NCI-H1105 (cell line): ENCODE results near the gene TMCO4.
A peak's percentile ranks its signal among the peaks of the same experiment; 100 is the strongest.
"Not testable (repeated sequence)": the region's sequence is repeated elsewhere in the genome, so short reads cannot be mapped to it uniquely, and the experiment has no call there.

Experiments used
- DNase-seq: peaks from one replicate; lab custom pipeline; 2025; lab: John Stamatoyannopoulos, UW

The TMCO4 gene

DNA sequence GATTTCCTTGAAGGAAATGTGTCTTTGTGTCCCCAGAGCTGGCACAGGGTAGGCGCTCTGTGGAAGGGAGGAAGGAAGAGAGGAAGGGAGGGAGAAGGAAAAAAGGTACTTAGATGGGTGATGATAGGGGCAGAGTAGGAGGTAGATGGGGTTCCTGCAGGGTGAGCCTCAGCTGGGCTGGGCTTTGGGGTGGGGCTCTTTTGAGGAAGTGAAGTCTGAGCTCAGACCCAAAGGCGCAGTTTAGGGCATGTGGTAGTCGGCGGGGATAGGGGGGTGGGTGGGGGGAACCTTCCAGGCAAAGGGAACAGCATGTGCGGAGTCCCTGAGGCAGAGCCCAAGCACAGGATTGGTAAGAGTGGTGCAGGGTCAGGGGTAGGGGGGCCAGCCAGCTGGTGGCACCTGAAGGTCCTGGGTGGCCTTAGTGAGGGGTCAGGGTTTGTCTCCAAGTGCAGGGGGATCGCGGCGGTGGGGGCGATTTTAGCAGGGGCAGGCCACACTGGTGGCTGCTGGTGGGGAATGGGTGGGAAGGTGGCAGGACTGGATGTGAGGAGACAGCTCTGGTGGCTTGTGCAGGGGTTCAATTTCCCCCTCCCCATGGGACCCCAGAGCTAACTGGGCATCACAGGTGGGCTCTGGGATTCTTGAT, 143.5 kb downstream of the TMCO4 start:
- no peak for DNase-seq

DNA sequence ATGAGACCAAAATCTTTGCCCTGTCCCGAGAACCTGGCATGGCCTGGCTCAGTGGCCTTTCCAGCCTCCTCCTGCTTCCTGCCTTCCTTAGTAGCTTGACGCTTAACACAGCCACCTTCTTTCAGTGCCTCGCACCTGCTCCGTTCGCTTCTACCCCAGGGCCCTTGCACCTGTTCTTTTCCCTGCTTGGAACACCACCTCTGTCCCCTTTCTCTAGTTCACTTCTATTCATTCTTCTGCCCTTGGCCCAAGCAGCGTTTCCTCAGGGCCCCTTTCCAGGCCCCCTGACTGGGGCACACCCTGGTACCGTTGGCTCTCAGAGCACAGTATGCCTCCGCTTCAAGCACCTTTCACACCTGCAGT, 144.0 kb downstream of the TMCO4 start:
- DNase-seq, result no peak

DNA sequence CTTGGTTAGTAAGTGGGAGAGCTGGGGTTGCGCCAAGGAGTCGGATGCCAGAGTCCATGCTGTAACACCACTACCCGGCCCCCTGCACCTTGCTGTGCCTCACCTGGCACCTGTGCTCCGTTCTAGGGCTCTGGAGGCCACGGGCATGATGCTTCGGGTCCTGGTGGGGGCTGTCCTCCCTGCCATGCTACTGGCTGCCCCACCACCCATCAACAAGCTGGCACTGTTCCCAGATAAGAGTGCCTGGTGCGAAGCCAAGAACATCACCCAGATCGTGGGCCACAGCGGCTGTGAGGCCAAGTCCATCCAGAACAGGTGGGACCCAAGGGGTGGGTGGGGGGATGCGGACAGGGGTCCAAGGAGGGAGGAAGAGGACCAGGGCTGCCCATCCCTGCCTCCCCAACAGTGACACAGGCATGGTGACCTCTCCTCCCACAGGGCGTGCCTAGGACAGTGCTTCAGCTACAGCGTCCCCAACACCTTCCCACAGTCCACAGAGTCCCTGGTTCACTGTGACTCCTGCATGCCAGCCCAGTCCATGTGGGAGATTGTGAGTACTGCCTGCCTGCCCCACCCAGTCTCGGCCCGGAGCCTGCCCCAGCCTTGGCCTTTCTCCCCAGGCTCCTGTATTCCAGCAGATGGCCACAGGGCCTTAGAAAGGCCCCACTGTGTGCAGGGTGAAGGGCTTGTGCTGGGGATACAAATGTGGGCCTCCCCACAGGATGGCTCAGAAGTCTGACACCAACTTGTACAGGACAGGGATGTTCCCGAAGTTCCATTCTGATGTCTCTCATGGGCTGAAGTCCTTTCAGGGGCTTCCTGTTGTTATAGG, 144.6 kb downstream of the TMCO4 start:
- peak; percentile 87 for DNase-seq

DNA sequence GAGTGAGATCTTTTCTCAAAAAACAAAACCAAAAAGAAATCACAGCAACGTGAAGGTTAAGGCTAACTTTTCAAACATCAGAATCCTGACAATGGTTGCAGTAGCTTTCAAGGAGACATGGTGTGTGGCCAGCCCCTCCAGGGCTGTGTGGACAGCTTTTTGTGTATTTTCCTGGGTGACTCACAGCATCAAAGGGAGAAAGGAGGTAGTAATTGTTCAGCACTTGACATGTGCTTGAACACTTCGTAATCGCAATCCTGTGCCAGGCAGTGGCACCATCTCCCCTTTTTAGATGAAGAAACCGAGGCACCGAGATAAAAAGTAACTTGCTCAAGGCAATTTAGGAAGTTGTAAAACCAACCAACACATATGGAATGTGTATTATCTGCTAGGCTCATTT, 145.3 kb downstream of the TMCO4 start:
- DNase-seq, result peak; percentile 13

DNA sequence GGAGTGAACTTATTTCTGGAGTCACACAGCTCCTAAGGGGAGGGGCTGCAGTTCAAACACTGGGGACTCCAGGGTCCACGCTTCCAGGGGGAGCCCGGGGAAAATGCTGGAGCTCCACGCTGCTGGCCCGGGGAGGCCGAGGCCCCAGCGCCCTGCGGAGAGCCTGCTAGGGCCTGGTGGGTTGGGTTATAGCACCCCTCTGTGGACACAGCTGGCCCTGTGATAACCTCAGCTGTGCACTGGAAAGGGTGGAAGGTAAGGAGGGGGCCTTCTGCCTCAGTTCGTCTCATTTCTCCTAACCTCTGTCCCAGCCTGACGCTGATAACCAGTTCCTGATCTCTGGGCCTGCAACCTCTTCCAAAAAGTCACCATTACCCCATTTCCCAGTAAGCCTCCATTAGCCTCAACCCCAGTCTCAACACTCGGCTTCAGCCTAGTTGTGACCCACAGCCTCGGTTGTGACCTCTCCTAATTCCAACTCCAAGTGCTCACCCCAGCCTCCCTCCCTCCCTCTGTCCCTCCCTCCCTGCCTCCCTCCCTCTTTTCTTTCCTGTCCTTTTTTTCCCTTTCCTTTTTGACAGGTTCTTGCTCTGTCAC, 148.5 kb downstream of the TMCO4 start:
- DNase-seq, result peak; percentile 6

DNA sequence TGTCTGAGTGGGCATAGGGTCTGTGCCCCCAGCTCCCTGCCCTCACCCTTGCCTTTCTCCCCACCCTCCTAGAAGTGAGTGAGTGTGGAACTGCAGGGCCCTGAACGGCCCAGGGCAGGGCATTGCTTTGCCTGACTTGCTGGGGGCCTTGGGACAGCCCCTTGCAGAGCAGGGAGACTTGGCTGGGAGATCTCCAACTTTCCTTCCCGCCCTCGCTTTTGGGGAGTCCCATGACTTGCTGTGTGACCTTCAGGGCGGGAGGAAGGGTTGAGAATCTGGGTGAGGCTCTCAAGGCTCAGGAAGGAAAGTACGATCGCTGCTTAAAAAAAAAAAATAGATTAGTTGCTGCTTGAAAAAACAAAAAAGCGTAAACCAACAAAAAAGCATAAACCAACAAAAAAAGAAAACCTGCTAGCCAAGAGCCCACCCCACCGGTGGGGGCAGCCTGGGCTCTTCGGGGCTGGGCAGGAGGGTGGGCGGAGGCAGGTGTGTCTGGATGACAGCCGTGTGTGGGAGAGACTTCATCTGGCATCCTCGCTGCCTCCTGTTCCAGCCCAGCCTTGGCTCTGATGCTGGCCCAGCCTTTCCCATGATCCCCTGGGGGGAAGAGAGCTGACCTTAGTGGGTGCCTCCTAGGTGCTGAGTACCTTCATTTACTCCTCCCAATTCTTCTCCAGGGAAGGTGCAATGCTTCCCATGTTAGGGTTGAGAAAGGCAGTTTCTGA, 149.1 kb downstream of the TMCO4 start:
- no peak for DNase-seq

DNA sequence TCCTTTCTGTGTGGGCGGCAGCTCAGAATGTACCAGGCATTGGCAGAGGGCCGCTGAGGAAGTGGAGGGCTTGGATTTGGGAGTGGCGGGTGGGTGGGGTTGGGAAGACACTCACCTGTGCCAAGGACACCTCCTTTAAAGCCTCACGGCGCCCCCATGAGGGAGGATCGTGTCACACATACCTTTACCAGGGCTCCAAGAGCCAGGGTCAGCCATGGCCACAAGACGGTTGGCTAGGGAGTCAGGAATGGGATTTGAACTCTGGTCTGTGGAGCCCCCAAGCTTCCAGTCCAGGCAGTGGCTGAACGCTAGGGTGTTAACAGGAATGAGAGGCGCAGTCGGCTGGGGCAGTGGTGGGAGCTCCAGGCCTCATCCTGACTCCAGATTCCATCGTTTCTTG, 151.0 kb downstream of the TMCO4 start:
- DNase-seq, result no peak

DNA sequence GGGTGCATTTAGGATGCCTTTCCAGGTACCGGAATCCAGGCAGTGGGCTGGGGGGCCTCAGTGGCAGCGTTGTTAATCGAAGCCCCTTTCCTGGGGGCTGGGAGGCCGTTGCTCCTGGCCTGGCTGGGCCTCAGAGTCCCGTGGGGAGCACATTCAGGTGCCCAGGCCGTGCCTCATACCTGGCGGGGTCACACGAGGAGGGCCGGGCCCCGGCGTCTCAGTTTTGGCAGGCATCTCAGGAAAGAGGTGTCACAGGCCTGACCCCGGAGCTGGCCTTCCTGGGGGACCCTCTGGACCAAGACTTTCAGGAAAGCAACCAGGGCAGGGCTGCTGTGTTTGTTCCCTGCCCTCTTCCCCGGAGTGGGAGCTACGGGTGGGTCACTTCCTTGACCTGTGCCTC, 151.5 kb downstream of the TMCO4 start:
- no peak for DNase-seq

DNA sequence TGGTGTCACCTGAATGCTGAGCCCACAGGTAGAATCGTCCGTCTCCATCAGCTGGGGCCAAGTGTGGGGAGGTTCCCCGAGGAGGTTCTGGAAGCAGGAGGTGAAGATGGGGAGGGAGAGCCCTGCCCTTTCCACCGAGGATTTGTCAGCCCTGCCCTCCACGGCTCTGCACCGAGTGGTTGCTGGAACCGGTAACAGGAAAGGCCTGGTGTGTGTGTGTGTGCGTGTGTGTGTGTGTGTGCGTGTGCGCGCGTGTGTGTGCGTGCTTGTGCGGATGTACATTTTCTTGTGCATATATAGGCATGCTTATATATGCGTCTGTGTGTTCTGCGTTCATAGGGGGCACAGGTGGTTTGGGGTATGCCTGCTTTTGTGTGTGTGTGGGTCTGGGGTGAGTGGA, 152.1 kb downstream of the TMCO4 start:
- DNase-seq, result no peak

DNA sequence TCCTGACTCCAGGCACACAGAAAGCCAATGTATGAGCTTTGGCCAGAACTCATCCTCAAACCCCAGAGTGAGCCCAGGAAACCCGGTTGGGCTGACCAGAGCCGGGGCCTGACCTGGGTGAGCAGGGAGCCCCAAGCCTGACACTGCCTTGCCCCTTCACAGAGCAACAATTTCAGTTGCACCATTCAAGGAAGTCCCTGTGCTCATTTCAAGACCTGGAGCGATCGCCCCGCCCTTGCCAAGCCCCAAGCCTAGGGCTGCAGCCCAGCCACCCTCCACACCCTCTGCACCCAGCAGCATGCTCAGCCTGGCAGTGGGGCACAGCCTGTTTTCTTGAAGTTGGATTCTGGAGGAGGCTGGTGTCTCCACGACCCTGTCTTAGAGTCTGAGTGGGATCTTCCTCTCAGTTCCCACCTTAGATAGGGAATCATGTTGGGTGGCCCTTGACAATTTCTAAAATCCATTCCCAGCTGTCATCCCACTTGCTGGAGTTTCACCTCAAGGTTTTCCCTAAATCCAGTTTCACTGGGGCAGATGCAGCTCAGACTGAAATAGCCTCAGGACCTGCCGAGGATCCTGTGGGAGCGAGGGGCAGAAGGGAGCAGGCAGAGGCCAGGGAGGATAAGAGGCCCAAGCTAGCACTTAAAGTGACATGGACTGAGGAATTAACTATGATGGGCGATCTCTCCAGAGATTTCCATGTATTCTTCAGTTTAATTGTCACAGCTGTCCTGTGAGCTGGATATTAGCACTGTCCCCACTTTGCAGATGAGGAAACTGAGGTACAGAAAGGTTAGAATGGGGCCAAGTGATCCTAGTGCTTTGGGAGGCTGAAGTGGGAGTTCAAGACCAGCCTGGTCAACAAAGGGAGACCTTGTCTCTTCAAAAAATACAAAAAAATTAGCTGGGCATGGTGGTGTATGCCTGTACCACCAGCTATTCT, 153.1 kb downstream of the TMCO4 start:
- no peak for DNase-seq

DNA sequence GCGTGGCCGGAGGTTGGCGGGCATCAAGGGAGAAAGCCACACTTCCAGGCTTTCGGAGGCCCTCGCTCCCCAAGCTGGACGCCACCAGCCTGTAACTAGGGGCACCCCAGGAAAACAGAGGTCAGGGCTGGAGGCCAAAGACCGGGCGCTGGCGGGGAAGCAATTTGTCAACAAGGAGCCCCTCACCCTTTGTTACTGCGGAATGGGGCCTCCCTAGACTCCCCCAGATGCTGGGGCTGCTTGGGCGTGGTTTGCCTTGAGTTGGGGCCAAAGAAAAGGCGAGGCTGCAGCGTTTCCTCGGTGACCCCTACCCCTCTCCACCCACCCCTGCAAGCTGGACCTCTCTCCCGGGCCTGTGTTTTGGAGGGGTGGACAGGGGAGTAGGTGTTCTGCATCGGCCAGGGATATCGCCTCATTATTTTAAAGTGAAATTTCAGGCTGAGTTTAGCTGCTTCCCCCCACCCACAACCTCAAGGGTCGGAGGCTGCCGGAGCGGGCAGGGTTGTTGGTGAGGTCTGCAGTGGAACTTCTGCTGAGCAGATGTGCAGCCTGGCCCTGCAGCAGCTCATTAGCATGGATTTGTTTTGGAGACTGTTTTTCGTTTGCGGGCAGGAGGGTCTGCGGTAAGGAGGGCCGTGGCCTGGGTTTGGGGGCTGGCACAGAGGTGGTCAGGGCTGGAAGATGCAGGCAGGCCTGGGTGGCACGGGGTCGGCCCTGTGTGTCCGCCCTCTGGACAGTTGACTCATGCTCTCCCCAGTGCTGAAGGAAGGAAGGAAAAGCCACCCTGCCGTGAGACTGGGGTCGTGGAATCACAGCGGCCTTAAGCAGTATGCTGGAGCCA, 154.1 kb downstream of the TMCO4 start:
- DNase-seq, result no peak

DNA sequence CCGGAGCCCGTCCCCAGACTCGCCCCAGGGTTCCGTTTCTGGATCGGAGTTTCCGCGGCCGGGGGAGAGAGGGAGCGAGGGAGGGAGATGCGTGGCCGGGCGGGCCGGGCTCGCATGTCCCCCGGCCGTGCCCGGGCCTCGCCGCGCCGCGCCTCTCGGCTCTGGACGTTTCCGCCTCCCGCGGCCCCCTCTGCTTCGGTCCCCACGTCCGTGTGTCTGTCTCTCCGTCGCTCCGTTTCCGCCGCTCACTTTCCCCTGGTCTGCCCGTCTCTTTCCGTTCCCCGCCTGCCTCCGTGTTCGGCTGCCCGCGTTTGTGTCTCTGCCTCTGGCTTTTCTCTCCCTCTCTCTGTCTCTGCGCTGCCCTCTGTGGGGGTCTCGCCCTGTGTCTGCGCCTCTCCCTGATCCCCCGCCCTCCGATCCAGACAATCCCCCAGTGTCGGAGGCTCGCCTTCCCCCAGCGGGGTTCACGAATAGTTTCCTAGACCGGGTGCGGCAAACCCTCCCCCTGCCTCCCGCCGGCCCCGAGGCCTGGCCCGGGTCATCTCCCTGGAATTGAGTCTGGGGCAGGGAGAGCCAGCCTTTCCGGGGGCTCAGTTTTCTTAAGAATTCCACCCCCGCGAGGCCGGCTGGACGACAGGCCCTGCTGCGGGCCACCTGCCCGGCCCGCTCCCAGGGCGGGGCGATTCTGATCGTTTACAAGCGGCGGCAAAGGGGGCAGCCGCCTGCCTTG, 154.9 kb downstream of the TMCO4 start:
- no peak for DNase-seq

DNA sequence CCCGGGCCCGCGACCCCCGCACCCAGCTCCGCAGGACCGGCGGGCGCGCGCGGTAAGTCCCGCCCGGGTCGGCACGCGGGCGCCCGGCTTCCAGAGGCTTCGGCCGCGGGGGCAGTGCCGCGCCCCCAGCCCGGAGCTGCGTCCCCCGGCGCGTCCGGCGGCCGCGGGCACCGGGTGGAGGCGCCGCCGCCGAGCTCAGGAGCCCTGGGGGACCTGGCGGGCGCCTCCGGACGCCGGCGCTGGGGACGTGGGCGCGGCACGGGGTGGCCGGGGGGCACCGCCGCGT, 155.4 kb downstream of the TMCO4 start:
- no peak for DNase-seq

DNA sequence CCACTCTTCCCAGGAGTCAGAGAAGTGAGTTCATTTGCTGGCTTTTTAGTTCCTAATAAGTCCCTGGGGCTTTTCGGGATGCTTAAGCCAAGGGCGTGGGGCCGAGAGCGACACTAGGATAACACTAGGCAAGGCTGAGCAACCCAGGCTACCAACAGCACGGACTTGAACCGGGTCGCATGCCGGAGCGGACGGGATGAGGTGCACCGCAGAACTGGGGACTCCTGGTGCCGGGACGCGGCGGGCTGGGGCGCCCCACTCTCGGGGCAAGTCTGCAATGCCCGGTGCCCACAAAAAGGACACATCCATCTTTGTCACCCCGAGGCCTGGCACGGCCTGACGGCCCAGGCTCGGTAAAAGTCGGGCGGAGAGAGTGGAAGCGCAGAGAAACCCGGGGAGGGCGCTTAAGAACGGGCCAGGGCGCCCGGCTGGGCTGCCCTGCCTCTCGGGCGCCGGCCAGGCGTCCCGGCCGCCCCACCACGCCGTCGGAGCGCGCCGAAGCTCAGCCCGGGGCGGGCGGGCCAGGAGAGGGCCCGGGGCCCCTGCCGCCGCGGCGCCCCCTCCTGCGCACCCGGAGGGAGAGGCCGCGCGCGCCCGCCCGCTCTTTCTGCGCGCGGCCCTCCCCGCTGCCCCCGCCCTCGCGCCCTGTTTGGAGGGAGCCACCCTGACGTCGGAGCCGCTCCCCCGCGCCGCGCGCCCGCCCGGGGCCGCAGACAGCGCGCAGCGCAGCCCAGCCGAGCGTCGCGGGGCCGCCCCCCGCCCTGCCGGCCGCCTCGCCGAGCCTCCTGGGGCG, 155.9 kb downstream of the TMCO4 start, which contains the start of gene NBL1:
Gene NBL1, plus strand, starts transcription at position 710 of the 793 bp plus-strand sequence. CDS start 10,720 bp downstream, outside the sequence.
- peak; percentile 5 for DNase-seq

DNA sequence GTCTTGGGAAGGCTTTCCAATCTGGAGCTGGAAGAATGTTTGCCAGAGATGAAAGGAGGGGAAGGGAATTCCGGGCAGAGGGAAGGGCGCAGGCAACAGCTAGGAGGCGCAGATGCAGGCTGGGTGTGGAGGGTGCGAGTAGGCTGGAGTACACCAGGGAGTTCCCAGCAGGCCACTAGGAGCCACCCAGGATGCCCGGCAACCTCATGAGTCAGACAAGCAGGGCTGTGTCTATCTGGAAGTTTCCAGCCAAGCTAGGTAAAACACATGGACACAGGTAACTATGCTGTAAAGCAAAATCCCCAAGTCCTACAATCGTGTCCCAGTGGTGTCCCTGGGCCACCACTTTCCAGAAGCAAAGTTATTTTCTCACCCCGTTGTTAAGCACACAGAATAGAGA, 156.6 kb downstream of the TMCO4 start:
- no peak for DNase-seq

DNA sequence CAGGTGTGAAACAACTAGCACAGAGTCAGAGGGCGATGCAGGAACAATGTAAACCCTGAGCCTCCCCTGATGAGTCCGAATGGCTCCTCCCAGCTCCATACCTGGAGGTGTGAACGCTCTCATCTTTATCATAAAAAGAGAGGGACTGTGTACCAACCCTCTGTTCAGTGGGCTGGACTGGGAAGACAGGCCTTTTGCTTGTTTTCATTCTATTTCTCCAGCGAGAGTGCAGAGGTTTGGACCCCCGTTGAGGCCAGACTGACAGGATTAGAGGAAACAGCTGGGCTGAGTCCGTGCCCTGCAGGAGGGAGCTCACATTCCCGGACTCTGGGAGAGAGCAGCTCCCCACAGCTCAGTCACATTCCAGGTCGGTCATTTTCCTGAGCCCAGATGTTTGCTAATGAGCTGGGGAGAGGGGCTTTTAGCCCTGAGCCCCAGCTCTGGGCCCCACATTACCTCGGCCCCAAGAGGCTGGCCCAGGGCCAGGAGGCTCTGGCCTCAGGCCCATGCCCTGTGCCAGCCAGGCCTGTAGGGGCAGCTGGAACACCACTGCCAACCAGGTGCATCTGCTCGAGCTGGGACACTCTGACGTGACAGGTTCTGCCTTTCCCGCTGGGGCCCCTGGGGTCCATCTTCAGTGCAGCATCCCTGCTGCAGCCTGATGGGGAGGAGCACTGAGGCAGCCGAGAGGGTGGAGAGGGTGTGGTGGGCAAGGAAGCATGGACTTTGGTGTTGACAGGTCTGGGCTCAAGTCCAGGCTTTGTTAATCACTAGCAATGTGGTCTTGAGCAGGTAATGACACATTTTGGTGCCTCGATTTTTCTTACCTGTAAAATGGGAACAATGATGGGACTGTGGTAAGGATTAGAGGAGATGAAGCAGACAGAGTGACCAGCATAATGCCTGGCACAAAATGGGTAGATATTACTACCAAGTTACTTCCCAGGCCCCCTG, 159.1 kb downstream of the TMCO4 start:
- DNase-seq, result peak; percentile 46

DNA sequence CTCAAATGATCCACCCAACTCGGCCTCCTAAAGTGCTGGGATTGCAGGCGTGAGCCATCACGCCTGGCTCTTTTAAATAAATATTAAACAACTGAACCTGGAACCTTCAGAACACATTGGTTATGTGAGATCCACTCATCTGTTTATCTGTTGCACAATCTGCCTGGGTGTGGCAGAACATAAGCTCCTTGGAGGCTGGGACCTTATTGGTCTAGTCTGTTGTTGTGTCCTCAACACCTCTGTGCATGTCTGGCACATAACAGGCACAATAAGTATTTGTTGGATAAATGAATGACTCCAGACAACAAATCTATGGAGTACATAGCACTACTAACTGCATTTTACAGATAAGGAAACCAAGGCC, 159.7 kb downstream of the TMCO4 start:
- DNase-seq, result no peak

DNA sequence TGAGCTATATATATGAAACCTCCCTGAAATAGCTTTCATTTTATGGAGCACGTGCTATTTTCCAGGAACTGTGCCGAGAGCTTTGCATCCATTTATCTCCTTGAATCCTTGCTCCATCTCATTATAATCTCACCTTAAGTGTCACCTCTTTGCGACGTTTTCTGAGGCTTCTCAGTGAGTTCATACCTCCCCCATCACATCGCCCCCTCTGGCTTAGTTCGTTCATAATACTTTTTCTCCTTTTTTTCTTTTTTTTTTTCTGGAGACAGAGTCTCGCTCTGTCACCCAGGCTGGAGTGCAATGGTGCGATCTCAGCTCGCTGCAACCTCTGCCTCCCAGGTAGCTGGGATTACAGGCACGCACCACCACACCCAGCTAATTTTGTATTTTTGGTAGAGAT, 160.5 kb downstream of the TMCO4 start:
- DNase-seq, result not testable (repeated sequence)
